Activated T-helper 1 cell treated with Interleukin-2 at 50 U/mL for 16 hours (primary cell): ENCODE results near the gene TMEM237.

Experiments
- DNase-seq: peaks from one replicate; pipeline ENCODE4 v3.0.0-alpha.2; 2020; ENCODE audit warnings: low read depth

Gene TMEM237

GRCh38 chr2:201642086-201642578 lies 1.2 kb downstream of the TMEM237 start:
- no peak for DNase-seq

- DNase-seq, result no peak
These were observed 4.1 kb downstream of the TMEM237 start for GRCh38 chr2:201639205-201639604.

GRCh38 chr2:201638326-201638725 lies 5.0 kb downstream of the TMEM237 start:
- DNase-seq, result no peak

GRCh38 chr2:201633661-201634249 lies 9.5 kb downstream of the TMEM237 start:
- no peak for DNase-seq

- DNase-seq, result no peak
These were observed 12.3 kb downstream of the TMEM237 start for GRCh38 chr2:201631041-201631440.

- DNase-seq, result no peak
These were observed 12.7 kb downstream of the TMEM237 start for GRCh38 chr2:201630577-201630976.

- no peak for DNase-seq
These were observed 14.8 kb downstream of the TMEM237 start for GRCh38 chr2:201628545-201628944.

GRCh38 chr2:201622306-201622970 lies 20.9 kb downstream of the TMEM237 start:
- no peak for DNase-seq

- DNase-seq, result no peak
These were observed 21.9 kb downstream of the TMEM237 start for GRCh38 chr2:201621293-201621999.

- DNase-seq, result no peak
These were observed 24.3 kb downstream of the TMEM237 start for GRCh38 chr2:201618744-201619662.

- DNase-seq, result no peak
These were observed 35.3 kb downstream of the TMEM237 start for GRCh38 chr2:201608021-201608420.

- DNase-seq, result no peak
These were observed 35.7 kb downstream of the TMEM237 start for GRCh38 chr2:201607568-201607967.

- DNase-seq, result no peak
These were observed 42.4 kb downstream of the TMEM237 start for GRCh38 chr2:201600906-201601305.

- DNase-seq, result no peak
These were observed 45.9 kb downstream of the TMEM237 start for GRCh38 chr2:201597397-201597796.

GRCh38 chr2:201580486-201580885 lies 62.8 kb downstream of the TMEM237 start:
- DNase-seq, result no peak

GRCh38 chr2:201579536-201579935 lies 63.8 kb downstream of the TMEM237 start:
- DNase-seq, result no peak

GRCh38 chr2:201575971-201576370 lies 67.3 kb downstream of the TMEM237 start:
- DNase-seq, result no peak

GRCh38 chr2:201574766-201575165 lies 68.5 kb downstream of the TMEM237 start:
- no peak for DNase-seq

GRCh38 chr2:201572846-201573508 lies 70.3 kb downstream of the TMEM237 start:
- no peak for DNase-seq
